ENCODE measurements around the gene BEX3. TPM values are rescaled to one million over a fixed set of nuclear protein-coding genes. Genes with fewer than 3 reads are reported as not detected.
A peak's percentile ranks its signal among the peaks of the same experiment; 100 is the strongest.

The BEX3 gene
- total and polyA plus RNA-seq, 12 donors, result 171 to 1,002 (median 360) TPM

- H3K4me3 ChIP-seq, result no peak overlapping the region
- H3K27ac ChIP-seq, result no peak overlapping the region
- intact Hi-C loops (cut with DNase I), result no loop called here
- WGBS, 4 donors, result 68 to 79% (median 74%) methylated on average over 3 of the region's 3 CpGs
- H3K9me3 ChIP-seq (replicated peaks in 1 of 3), result no peaks in the 10 kb centered on the region
- no peak for DNase-seq
- no peaks in the 10 kb centered on the region for H3K4me1 ChIP-seq (replicated peaks in 1 of 2)
- no peaks in the 10 kb centered on the region for H3K27me3 ChIP-seq
- no peak for TF ChIP-seq CTCF (IDR thresholded peaks at IDR 0.05)
- TF ChIP-seq POLR2A (IDR thresholded peaks at IDR 0.05), result no peak
- no peaks in the 10 kb centered on the region for H3K36me3 ChIP-seq (replicated peaks in 1 of 2)
These were observed 2.8 kb upstream of the BEX3 start for GRCh38 chrX:103373581-103373980.

- TF ChIP-seq POLR2A (IDR thresholded peaks at IDR 0.05) (no peak), CTCF (IDR thresholded peaks at IDR 0.05) (no peak)
- Histone ChIP-seq H3K4me3 (peak overlapping the region in 2 of 4 donors; percentile 40 to 58), H3K9me3 (replicated peaks in 1 of 3) (no peaks in the 10 kb centered on the region), H3K27ac (peak overlapping the region in 4 of 5 donors; percentile 66 to 91 (median 83)), H3K36me3 (replicated peaks in 1 of 2) (no peaks in the 10 kb centered on the region), H3K4me1 (replicated peaks in 1 of 2) (no peaks in the 10 kb centered on the region), H3K27me3 (no peaks in the 10 kb centered on the region)
- intact Hi-C loops (cut with DNase I), result no loop called here
- DNase-seq, result peak in 6 of 7 donors; percentile 16 to 53 (median 34)
- 0 to 28% (median 10%) methylated on average over 5 to 19 of the region's 19 CpGs for WGBS, 4 donors
These were observed 614 bp downstream of the BEX3 start for GRCh38 chrX:103376979-103377324.

GRCh38 chrX:103378990-103379389 is 2.7 kb downstream of the BEX3 start:
- Histone ChIP-seq H3K9me3 (replicated peaks in 1 of 3) (no peaks in the 10 kb centered on the region), H3K27ac (no peak overlapping the region), H3K4me1 (replicated peaks in 1 of 2) (no peaks in the 10 kb centered on the region), H3K4me3 (no peak overlapping the region), H3K27me3 (no peaks in the 10 kb centered on the region), H3K36me3 (replicated peaks in 1 of 2) (no peaks in the 10 kb centered on the region)
- no peak for DNase-seq
- intact Hi-C loops (cut with DNase I), result no loop called here
- WGBS, 4 donors, result 56 to 75% (median 69%) methylated on average over 2 of the region's 2 CpGs
- TF ChIP-seq POLR2A (IDR thresholded peaks at IDR 0.05) (no peak), CTCF (IDR thresholded peaks at IDR 0.05) (no peak)

- no peak for DNase-seq
- no peaks in the 10 kb centered on the region for H3K27me3 ChIP-seq
- intact Hi-C loops (cut with DNase I), result no loop called here
- TF ChIP-seq POLR2A (IDR thresholded peaks at IDR 0.05) (no peak), CTCF (IDR thresholded peaks at IDR 0.05) (no peak)
- no peaks in the 10 kb centered on the region for H3K9me3 ChIP-seq (replicated peaks in 1 of 3)
- H3K4me3 ChIP-seq, result no peak overlapping the region
- H3K27ac ChIP-seq, result no peak overlapping the region
- WGBS, 4 donors, result 79 to 100% (median 96%) methylated on average over 1 of the region's 1 CpG
- no peaks in the 10 kb centered on the region for H3K36me3 ChIP-seq (replicated peaks in 1 of 2)
- no peaks in the 10 kb centered on the region for H3K4me1 ChIP-seq (replicated peaks in 1 of 2)
These were observed 6.5 kb downstream of the BEX3 start for GRCh38 chrX:103382877-103383276.
